DMS 273 treated with DMSO at 0.1 percent for 48 hours (cell line): ENCODE data around the gene OR11H7.
"Not testable (repeated sequence)": the region's sequence is repeated elsewhere in the genome, so short reads cannot be mapped to it uniquely, and the experiment has no call there.

Experiments
- DNase-seq: peaks from one replicate; lab custom pipeline; 2025; lab: John Stamatoyannopoulos, UW

The OR11H7 gene

DNA sequence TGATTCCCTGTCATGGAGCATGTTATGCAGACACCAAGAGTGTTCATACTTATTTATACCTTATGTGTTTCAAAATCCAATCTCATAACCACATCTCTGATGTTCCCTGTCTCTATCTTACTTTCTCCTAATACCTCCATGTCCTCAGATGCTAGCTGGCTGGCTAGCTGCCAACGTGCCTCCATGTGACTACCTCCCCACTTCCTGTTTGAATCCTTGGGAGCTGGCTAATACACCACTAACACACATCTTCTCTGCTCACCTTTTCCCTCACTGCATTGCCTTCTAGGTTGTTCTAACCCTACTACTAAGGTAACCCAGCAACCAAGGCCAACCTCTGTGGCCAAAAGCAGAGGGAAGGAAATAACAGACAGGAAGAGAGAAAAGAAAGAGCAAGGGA lies 49.6 kb downstream of the OR11H7 start:
- no peak for DNase-seq

DNA sequence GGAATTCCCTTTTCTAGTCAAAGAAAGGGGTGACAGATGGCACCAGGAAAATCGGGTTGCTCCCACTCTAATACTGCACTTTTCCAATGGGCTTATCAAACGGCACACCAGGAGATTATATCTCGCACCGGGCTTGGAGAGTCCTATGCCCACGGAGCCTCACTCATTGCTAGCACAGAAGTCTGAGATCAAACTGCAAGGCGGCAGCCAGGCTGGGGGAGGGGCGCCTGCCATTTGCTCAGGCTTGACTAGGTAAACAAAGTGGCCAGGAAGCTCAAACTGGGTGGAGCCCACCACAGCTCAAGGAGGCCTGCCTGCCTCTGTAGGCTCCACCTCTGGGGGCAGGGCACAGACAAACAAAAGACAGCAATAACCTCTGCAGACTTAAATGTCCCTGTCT lies 51.5 kb downstream of the OR11H7 start:
- DNase-seq: not testable (repeated sequence)
